GM21447 (cell line): Measurements from ENCODE around the gene LCE2B.
"Not testable (repeated sequence)": the region's sequence is repeated elsewhere in the genome, so short reads cannot be mapped to it uniquely, and the experiment has no call there.

ENCODE experiments used
- ATAC-seq: cut with Tn5 transposase; IDR thresholded peaks from one replicate; pipeline ENCODE4 v1.9.1; 2021; ENCODE audit not compliant: unreplicated experiment

Gene LCE2B

GRCh38 chr1:152685823-152686222 lies at the start of gene LCE2B:
LCE2B (plus strand) TSS chr1:152686123; CDS start chr1:152686844, 721 bp downstream.
- not testable (repeated sequence) for ATAC-seq

- ATAC-seq = no peak
Observed at GRCh38 chr1:152640351-152640750, 45.6 kb upstream of the LCE2B start.

DNA sequence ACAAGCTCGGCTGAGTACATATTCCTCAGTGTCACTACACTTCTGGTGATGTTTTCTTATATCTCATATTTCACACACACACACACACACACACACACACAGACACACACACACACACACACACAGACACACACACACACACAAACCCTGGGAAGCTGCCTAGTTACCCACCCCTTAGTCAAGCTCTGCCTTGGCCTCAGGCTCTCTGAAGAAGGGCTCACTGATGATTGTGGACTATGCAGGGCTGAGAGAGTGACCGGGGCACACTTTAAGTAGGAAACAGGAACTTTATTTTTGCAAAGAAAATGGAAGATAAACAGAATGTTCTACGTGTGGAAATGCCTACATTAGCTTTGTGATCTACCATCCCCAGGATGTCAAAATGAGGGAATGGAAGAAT lies 42.0 kb upstream of the LCE2B start:
- ATAC-seq = no peak

DNA sequence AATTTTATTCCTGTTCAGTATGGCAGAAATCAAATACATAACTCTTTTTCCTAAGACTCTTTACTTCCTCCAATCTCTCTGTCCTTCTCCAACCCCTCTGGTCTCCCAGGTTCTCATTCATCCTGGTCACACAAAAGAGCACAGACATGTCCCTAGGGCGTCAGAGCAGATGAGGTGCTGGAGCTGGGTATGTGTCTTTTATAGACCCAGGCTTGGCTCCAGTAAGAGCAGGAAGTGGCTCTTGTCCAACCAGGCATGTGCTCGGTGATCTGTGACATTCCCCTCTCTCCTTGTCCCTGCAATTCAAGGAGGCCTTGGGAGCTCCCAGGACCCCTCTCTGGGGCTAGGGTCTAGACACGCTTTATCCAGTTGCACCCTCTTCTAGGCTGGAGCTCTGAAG lies 40.8 kb upstream of the LCE2B start:
- ATAC-seq = no peak

DNA sequence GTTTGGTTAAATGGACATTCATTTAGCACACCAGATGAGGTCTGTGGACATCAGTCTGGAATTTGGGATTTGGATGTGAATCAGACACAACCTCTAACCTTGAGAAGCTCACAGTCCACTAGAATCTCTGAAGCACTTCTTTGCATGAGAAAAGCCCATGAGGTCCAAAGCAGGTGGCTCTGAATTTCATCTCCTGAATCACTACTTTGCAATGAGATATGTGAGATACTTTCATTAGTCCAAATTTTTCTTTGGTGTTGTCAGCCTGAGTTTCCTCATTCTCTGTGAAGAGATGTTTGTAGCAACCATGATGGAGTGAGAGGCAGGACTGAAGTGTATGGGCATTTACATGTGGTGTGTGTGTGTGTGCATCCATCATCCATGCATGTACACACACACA lies 39.3 kb upstream of the LCE2B start:
- no peak for ATAC-seq

DNA sequence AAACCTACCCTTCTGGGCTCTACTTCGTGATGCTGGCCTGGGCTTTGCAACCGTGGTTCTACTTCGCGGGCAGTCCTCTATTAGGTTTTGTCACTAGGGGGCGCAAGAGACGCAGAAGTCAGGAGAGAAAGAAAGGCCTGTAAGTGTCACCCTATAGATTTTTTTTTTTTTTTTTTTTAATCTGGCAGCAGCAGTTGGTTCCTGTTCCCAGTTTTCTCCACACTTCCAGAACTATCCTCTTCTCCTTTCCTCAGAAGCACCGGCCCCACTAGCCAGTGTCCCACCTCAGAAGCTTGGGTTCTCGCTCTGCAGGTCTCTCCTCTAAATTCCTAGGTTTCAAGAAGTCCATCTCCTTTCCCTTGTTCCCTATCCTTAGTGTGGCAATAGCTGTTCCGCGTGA lies 31.8 kb upstream of the LCE2B start:
- no peak for ATAC-seq

GRCh38 chr1:152656459-152656858 lies 29.5 kb upstream of the LCE2B start:
- no peak for ATAC-seq

- no peak for ATAC-seq
Observed at GRCh38 chr1:152657677-152658076, 28.2 kb upstream of the LCE2B start.

DNA sequence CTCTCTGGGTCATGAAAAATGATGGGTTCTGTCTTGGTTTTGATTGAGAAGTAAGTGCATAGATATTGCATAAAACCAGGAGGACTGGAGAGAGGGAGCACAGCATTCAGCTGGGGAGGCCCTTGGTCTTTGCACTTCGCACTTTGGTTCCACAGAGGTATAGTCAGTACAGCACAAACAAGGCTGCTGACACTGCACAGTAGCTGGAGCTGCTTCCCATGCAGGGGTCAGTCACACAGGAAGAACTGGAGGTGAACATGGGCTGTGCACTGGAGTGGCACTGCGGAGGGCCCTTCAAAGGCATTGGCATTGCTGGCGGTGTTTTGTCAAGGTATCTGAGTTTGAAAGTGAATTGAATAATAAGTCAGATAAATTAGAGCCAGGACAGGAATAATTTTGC lies 27.3 kb upstream of the LCE2B start:
- no peak for ATAC-seq

GRCh38 chr1:152663098-152663497 lies 22.8 kb upstream of the LCE2B start, which contains the start of gene LCE2D:
LCE2D (plus strand) TSS chr1:152663380; CDS start chr1:152664106, 726 bp downstream.
- ATAC-seq = no peak

DNA sequence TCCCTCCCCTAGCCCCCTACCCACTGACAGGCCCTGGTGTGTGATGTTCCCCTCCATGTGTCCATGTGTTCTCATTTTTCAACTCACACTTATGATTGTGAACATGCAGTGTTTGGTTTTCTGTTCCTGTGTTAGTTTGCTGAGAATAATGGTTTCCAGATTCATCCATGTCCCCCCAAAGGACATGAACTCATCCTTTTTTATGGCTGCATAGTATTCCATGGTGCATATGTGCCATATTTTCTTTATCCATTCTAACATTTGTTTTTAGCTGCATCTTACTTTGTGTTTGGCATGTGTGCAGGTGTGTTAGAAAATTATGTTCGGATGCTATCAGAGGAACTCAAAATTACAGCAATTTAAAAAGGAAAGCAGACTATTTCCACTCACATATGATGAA lies 19.8 kb upstream of the LCE2B start:
- not testable (repeated sequence) for ATAC-seq

GRCh38 chr1:152667648-152668047 lies 18.3 kb upstream of the LCE2B start:
- no peak for ATAC-seq

DNA sequence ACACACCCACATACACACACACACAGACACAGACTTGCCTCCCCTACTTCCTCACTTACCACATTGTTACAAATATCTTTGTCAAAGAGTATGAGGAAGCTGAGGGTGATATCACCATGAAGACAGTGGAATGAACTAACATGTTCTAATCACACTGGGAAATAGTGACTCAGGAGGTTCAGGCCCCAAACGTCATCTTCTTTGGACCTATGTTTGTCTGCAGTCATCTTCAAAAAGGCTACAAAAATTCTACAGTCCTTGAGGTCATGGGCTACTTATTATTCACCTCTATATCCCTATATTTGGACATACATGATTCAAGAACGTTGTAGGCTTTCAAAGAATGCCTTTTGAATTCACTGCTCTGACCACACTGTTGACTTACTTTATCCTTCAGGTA lies 12.9 kb upstream of the LCE2B start:
- ATAC-seq = no peak

- not testable (repeated sequence) for ATAC-seq
Observed at GRCh38 chr1:152674983-152675382, 10.9 kb upstream of the LCE2B start, which contains the start of gene LCE2C. LCE2C (plus strand) TSS chr1:152675279; CDS start chr1:152676016, 737 bp downstream.

GRCh38 chr1:152679459-152679858 lies 6.5 kb upstream of the LCE2B start:
- no peak for ATAC-seq

DNA sequence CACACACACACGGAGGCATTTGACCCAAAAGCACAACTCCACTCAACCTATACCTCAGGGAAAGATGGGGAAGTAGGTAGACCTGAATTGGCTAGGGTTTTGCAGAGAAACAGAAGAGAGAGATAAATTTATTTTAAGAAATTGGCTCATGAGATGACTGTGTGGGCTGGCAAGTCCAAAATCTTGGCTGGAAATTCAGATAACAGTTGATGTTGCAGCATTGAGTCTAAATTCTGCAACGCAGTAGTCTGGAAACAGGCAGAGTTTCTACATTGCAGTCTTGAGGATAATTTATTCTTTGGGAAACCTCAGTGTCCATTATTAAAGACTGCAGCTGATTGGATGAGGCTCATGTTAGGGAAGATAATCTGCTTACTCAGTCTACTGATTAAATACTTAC lies 4.3 kb upstream of the LCE2B start:
- ATAC-seq = no peak

DNA sequence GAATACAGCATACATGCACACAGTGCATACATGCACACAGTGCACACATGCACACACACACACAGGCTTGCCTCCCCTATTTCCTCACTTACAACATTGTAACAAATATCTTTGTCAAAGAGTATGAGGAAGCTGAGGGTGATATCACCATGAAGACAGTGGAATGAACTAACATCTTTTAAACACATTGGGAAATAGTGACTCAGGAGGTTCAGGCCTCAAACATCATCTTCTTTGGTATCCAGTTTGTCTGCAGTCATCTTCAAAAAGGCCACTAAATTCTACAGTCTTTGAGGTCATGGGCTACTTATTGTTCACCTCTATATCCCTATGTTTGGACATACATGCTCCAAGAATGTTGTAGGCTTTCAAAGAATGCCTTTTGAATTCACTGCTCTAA lies 2.1 kb upstream of the LCE2B start:
- ATAC-seq = no peak

- ATAC-seq = no peak
Observed at GRCh38 chr1:152697701-152698600, 12.0 kb downstream of the LCE2B start, which contains the start of gene LCE2A. LCE2A (plus strand) TSS chr1:152698345; CDS start chr1:152698902, 557 bp downstream.

GRCh38 chr1:152699746-152700145 lies 13.8 kb downstream of the LCE2B start:
- ATAC-seq = no peak

DNA sequence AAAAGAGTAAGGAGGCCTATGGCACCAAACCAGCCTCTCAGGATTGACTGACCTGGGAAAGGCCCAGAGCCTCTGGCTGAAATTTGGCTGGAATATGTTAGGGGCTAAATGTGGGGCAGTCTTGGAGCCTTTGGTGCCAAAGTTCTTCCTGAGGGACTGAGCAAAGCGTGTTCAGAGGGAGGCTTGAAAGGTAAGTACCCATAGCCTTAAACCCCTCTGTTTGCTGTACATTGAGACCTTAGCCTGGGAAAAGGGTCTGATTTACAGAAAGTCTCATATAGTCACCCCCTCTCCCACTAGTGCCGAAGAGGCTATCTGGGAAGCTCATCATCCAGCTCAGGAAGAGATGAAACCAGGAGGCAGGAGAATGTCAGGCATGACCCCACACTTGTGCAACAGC lies 21.9 kb downstream of the LCE2B start, which contains the start of gene LCE4A:
TSS of gene LCE4A (plus strand) at position 301 of the 400 bp plus-strand sequence. CDS start 916 bp downstream, outside the sequence.
- no peak for ATAC-seq

DNA sequence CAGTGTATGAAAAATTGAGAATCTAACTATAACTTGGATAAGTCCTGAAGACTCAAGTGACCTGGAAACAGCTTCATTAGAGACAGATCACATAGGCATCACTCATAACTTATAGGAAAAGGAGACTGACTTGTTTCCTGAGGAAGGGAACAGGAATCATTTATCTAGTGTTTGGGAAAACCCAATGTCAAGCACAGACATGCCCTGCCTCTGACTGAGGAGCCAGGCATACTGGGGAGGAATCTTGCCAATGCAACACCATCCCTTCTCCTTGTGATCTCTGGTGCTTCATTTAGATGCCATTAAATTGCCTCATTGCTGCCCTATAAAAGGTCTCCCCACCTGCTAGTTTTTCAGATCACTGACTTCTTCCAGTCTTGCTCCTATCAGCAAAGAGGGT lies 32.3 kb downstream of the LCE2B start:
- ATAC-seq = no peak

DNA sequence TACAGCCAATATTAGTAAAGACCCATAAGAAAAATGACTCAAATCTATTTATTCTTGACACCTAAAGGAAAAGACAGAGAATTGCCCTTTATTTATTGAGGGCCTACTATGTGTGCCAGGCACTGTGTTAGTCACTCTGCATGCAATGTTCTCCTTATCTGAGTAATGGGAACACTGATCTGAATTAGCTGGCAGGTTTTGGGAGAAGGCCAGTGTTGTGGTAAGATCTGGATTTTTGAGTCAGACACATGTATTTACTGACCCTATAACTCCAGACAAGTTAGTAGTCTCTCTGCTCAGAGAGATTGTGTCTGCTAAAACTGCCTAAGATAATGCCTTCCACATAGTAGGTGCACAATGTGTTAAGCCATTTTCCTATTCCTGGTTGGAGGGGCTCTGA lies 39.3 kb downstream of the LCE2B start:
- ATAC-seq = no peak
